NCI-H1048 (cell line): ENCODE results near the gene NPHP1.
"Not testable (repeated sequence)": the region's sequence is repeated elsewhere in the genome, so short reads cannot be mapped to it uniquely, and the experiment has no call there.

Experiments used
- DNase-seq: peaks from one replicate; lab custom pipeline; 2025; lab: John Stamatoyannopoulos, UW

Gene NPHP1

GRCh38 chr2:110126906-110127305 lies 77.9 kb downstream of the NPHP1 start:
- no peak for DNase-seq

- DNase-seq, result no peak
These were observed 78.6 kb downstream of the NPHP1 start for GRCh38 chr2:110126086-110126773.

GRCh38 chr2:110124939-110125691 lies 79.7 kb downstream of the NPHP1 start:
- no peak for DNase-seq

- DNase-seq, result no peak
These were observed 80.6 kb downstream of the NPHP1 start for GRCh38 chr2:110124038-110124825.

GRCh38 chr2:110121592-110121991 lies 83.2 kb downstream of the NPHP1 start:
- no peak for DNase-seq

- DNase-seq, result no peak
These were observed 83.8 kb downstream of the NPHP1 start for GRCh38 chr2:110121052-110121334.

GRCh38 chr2:110120171-110121051 lies 84.4 kb downstream of the NPHP1 start:
- no peak for DNase-seq

- no peak for DNase-seq
These were observed 88.6 kb downstream of the NPHP1 start for GRCh38 chr2:110116033-110116710.

GRCh38 chr2:110115291-110116032 lies 89.4 kb downstream of the NPHP1 start, which contains the start of gene MALL:
MALL (minus strand) TSS chr2:110115822; CDS start chr2:110115792, 30 bp downstream.
- DNase-seq, result peak; percentile 5

- no peak for DNase-seq
These were observed 90.0 kb downstream of the NPHP1 start for GRCh38 chr2:110114831-110115255.

- DNase-seq, result no peak
These were observed 90.7 kb downstream of the NPHP1 start for GRCh38 chr2:110113961-110114591.

- not testable (repeated sequence) for DNase-seq
These were observed 96.5 kb downstream of the NPHP1 start for GRCh38 chr2:110108291-110108690.

GRCh38 chr2:110107092-110108079 lies 97.4 kb downstream of the NPHP1 start:
- DNase-seq, result no peak

GRCh38 chr2:110106642-110107041 lies 98.2 kb downstream of the NPHP1 start:
- DNase-seq, result no peak

GRCh38 chr2:110105608-110106467 lies 99.0 kb downstream of the NPHP1 start:
- DNase-seq, result no peak

GRCh38 chr2:110105183-110105582 lies 99.6 kb downstream of the NPHP1 start:
- no peak for DNase-seq

- DNase-seq, result no peak
These were observed 100.6 kb downstream of the NPHP1 start for GRCh38 chr2:110104025-110104771.
